GM18505 (cell line): ENCODE measurements around the gene DDC.

Experiments
- ATAC-seq: cut with Tn5 transposase; IDR thresholded peaks from one replicate; pipeline ENCODE4 v1.9.1; 2021; ENCODE audit not compliant: unreplicated experiment
- POLR2A ChIP-seq: IDR thresholded peaks from 4 replicates; pipeline ENCODE4 v1.6.1; 2011; ENCODE audit warnings: borderline replicate concordance; ENCODE audit not compliant: insufficient read depth, insufficient read length; ENCODE audit errors: extremely low read depth

The DDC gene

DNA sequence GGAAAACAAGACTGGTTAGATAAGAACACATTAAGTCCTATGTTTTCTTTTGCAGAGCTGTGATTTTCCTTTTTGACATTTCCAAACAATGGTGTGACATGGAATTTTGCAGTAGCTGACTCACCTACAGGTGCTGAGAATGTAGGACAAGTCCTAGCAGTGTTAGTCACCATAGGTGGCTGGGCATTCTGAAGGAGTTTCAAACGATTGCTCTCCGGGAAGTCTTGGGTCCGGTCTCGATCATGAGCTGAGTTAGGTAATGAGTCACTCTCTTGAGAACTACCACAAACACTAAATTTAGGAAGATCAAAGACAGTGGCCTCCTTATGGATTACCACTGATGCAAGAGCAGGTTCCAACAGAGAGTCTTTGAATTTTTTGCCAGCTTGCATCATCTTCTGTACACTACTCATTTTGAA lies 118.7 kb downstream of the DDC start:
- TF ChIP-seq POLR2A: no peak
- ATAC-seq: peak; percentile 45

DNA sequence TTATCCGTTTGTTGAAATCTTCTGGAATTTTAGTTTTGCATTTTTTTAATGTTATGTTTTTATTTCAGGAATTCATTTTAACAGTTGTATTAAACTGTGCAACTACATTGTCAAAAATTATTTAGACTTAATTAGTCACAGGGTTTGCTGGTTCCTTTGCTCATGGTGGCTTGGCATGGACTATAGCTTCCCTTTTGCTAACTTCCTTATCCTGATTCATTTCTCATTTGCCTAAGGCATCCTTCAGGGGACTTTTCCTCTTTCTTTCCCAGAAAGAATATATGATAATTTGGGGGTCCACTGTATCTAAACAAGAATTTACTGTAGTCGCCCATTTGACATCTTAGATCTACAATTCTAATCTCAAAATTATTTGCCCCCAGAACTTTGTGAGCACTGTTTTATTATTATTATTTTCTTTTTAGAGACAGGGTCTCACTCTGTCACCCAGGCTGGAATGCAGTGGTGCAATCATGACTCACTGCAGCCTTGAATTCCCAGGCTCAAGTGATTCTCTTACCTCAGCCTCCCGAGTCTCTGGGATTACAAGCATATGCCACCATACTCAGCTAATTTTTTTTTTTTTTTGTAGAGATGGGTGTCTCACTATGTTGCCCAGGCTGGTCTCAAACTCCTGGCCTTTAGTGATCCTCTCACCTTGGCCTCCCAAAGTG lies 128.9 kb downstream of the DDC start:
- no peak for TF ChIP-seq POLR2A
- ATAC-seq: no peak

DNA sequence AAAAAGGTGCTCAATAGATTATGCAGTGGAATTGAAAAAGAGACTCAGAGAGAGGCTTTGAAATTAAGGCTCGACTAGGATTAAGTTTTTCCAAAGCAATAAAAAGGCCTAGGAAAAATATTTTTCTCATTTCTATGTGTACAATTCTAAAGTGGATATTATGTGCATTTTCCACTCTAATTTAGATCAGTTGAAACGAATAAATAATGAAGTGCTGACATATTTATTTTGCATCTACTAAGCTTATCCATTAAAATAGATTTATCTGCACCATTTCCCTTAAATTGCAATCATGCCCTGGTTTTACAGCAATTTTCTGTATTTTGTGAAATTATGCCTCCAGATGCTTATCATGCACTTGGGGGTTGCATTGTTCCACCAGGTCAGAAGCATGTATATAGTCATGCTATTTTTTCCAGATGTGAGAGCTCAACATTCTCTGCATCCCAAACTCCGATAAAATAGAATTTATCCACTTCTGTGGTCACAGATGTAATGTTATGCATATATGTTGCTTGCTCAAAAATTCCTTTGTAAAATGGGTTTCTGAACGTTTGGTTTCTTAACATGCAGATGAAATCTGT lies 133.4 kb downstream of the DDC start:
- no peak for TF ChIP-seq POLR2A
- no peak for ATAC-seq

DNA sequence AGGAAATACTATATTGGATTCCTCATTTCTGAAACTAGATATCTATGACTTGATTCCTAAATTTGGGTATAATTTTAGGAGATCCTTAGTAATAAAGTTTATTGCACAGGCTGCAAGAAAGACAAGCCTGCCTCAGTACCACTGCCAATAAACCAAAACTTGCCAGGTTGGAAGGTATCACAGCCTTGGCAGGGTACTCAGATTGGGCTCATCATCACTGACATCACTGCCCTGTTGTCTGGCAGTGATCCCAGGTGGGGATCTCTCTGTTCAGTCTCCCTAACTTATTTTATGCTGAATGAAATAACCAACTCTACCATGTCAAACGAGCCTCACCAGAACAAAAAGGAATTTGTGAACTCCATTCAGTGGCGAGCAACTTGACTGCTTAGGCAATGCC lies 133.9 kb downstream of the DDC start:
- TF ChIP-seq POLR2A: no peak
- ATAC-seq: no peak

DNA sequence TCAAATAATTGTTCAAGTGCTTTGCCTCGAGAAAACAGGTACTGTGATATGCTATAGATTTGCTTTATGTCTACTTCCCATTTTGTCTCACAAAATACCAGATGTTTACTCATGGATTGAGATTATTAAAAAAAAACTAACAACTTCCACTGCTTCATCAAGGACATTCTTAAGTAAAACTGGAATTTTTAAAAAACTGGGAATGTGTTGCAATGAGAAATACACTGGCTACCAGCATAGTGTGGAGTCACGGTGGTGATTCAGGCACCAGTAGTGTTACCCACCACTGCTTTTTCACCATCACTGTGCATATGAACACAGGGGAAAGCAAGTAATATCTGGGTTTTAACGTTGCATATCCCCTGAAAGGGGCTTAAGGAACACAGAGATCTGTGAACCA lies 136.3 kb downstream of the DDC start:
- TF ChIP-seq POLR2A: no peak
- no peak for ATAC-seq

DNA sequence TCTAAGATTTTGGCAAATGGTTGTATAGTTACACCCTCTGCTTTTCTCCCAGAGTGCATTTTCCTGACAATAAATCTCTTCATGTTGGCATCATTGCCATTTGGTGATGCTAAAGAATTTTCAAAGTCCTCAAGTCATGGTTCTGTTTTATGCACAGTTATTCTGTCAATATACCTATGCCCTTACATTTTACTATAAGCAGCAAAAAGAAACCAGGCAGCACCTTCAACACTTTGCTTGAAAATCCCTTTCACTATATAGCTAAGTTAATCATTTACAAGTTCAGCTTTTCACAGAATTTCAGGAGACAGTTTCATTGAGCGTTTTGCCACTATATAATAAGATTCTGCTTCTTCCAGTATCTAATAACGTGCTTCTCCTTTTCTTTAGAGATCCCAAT lies 137.7 kb downstream of the DDC start:
- TF ChIP-seq POLR2A: no peak
- no peak for ATAC-seq

DNA sequence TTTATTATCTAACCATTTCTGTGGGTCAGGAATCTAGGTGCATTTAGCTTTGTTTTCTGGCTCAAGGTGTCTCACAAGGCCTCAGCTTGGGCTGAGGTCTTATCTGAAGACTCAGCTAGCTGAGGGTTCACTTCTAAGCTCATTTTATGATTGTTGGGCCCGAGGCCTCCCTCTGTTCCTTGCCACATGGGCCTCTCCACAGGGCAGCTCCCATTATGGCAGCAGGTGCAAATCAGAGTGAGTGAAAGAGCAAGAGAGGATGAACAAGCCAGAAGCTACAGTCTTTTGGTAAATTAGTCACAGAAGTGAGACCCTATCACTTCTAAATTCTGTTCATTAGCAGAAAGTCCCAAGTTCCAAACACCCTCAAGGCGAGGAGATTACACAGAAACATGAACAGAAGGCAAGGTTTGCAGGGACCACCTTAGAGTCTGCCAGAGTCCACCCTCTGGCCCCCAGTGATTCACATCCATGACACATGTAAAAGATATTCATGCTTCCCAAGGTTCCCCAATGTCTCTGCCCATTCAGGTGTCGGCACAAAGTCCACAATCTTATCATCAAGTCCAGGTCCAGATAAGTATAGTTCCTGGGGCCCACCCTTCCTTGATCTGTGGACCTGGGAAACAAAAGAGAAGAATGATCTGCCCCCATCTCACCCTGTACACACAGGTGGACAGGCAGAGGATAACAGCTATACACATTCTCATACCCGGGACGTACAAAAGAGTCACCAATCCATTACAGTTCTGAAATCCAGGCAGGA lies 138.7 kb downstream of the DDC start:
- TF ChIP-seq POLR2A: no peak
- no peak for ATAC-seq

DNA sequence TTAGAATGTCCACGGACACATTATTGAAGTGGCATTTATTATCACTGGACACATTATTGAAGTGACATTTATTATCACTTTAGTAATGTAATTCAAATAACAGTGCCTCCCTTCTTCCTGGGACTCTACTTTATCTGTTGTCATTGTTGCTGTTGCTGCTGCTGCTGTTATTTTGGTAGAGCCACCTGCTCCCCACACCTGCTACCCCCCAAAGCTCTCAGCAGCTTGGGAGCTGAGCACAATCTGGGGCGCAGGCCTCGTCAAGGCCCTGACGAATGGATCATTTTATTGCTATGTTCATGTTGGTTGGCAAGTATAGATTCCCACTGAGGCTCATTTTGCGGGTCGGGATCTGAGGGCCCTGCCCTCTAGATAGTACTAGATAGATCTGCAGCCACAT lies 139.9 kb downstream of the DDC start:
- ATAC-seq: no peak
- no peak for TF ChIP-seq POLR2A

DNA sequence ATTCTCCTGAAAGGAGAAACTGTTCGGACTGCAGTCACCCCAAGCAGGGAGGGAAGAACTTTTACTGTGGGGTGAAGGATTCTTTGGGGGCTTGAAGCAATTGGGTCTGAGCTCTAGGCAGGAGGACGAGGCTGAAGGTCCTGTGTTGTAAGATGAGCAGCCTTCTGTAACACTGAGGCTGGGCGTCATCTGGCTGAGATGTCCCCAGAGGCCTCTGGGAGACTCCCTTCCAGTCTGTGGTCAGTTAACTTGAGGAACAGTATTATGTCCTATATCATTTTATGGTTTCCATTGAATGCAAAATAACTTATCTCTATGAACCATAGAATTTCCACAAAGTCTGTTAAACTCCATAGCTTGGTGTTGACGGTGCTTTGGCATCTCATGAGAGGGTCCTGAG lies 141.3 kb downstream of the DDC start:
- TF ChIP-seq POLR2A: no peak
- no peak for ATAC-seq

DNA sequence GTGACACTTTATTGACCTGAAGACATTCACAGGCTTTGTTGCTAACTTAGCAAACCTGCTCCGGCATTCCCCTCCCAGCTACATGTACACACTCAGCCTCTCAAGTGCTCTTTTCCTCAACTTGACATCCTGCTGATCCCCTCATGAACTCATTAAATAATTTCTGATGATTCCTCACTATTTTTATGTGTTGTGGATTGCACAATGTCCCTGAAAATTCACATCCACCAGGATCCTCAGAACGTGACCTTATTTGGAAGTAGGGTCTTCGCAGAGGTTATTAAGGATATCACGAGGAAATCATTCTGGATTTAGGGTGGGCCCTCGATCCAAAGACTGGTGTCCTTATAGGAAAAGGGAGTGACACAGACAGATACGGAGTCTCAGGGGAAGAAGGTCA lies 142.3 kb downstream of the DDC start:
- no peak for TF ChIP-seq POLR2A
- no peak for ATAC-seq

DNA sequence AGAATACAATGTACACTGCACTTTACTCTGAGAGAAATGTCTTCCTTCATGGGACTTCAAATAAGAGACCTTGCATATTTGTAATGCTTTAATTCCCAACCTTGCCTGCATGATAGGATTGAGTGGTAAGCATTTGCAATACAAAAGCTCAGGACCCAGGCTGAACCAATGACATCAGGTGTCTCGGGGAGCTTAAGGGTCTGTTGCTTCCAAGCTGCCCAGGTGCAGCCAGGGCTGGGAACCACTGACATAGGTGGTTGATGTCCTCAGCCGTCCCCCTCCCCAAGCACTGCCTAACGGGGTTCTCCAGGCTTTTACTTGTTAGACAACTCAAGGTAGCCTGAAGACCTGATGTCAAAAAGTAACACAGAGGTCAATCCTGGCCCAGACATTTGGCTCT lies 144.2 kb downstream of the DDC start:
- TF ChIP-seq POLR2A: no peak
- ATAC-seq: no peak

DNA sequence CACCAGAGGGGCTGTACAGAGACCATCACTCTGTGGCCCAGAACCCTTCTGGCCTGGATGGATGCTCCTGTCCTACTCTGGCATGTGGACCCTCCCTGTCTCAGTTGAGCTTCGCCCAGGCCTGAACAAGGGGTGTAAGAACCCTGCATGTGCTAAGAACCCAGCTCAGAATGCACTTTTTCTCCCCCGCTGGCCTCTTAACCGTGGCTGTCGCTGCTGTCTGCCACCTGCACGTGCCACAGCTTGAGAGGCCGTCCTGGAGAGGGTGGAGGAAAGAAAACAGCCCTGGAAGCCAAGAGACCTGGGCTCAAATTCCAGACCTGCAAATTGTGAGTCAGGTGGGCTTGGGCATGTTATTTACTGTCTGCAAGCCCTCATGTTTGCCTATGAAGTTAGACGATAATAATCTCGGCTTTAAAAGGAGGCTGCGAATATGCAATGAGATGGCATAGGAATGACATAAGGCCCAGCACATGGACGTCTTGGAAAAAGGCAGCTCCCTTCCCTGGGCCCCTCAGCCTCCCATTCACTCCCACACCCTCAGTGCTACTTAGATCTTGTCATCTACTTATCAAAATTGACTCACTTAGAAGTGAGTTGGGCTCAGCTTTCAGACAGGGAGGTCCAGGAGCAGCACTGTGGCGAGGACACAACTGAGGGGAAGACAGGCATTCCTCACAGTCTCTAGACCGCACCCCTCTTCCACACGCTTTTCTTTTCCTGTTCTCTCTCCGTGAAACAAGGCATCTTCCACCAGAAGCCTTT lies 146.5 kb downstream of the DDC start:
- no peak for TF ChIP-seq POLR2A
- no peak for ATAC-seq

DNA sequence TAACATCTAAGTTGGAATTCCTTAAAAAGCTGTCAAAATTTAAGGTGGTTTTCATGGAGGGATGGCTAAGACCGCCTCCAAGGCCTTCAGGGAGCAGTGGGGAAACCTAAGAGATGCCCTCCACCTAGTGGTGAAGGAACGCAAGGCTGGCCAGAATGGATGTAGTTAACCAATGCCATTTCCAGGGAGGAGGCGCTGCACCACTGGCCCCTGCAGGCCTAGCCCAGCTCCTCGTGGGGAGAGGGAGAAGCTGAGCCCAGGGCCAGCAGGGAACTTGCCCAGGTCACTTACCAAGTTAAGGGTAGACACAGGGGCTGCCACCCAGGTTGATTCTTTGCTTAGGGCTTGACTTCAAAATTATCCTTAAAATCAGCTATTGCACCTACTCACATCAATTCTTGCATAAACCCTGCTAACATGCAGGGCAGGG lies 147.1 kb downstream of the DDC start:
- ATAC-seq: peak; percentile 77
- no peak for TF ChIP-seq POLR2A
